Stimulated activated memory B cell treated with anti-CD40 and anti-IgM and Interleukin-4, amounts not matched to agents 10 μg/mL and 1 μg/mL and 100 μg/mL, for 72 hours (primary cell): Measurements from ENCODE around the gene PMAIP1.

Source experiments
- ATAC-seq: fragments of 150-1000 bp; cut with Tn5 transposase; 2 replicates; pipeline ENCODE4 v1.10.0; 2021
- H3K27ac Mint-ChIP-seq: one replicate; pipeline ENCODE4 v1.8.0; 2022; ENCODE audit warnings: mild to moderate bottlenecking, mixed read lengths
- H3K27me3 Mint-ChIP-seq: one replicate; pipeline ENCODE4 v1.8.0; 2022; ENCODE audit warnings: mixed read lengths
- H3K36me3 Mint-ChIP-seq: one replicate; pipeline ENCODE4 v1.8.0; 2022; ENCODE audit warnings: mixed read lengths
- H3K4me1 Mint-ChIP-seq: one replicate; pipeline ENCODE4 v1.8.0; 2022; ENCODE audit warnings: mixed read lengths
- H3K4me3 Mint-ChIP-seq: one replicate; pipeline ENCODE4 v1.8.0; 2022; ENCODE audit warnings: mild to moderate bottlenecking, moderate library complexity, mixed read lengths
- H3K9me3 Mint-ChIP-seq: one replicate; pipeline ENCODE4 v1.8.0; 2022; ENCODE audit warnings: mixed read lengths

Gene PMAIP1

DNA sequence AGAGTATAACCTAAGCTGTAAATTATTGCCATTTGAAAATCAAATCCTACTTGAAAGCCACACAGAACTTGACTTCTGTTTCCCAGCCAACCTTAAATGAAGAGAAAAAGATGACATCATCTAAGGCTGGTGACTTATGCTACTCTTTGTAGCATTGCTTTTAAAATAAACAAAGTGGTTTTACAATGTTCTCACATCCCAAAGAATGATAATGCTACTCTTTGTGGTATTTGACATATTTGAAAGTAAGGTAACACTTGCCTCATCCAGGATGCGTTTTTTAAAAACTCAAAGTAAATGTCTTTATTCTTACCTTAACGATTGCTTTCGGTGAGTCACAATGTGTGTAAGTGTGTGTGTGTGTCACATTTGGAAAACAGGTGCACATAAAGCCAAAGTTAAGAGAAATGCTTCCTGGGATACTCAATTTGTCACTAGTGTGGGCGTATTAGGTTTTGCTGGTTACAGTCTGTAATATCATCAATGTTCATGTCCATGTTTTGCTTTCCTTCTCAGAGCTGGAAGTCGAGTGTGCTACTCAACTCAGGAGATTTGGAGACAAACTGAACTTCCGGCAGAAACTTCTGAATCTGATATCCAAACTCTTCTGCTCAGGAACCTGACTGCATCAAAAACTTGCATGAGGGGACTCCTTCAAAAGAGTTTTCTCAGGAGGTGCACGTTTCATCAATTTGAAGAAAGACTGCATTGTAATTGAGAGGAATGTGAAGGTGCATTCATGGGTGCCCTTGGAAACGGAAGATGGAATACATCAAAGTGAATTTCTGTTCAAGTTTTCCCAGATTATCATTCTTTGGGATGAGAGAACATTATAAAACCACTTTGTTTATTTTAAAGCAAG is 2.6 kb downstream of the PMAIP1 start:
- Mint-ChIP-seq H3K9me3 (no peaks in the 10 kb centered on the region), H3K36me3 (peaks cover 19% of the 10 kb centered on the region), H3K27ac (peak overlapping the region; percentile 89), H3K27me3 (no peaks in the 10 kb centered on the region), H3K4me3 (peak overlapping the region; percentile 75), H3K4me1 (peaks cover 60% of the 10 kb centered on the region)
- ATAC-seq, result no peak

DNA sequence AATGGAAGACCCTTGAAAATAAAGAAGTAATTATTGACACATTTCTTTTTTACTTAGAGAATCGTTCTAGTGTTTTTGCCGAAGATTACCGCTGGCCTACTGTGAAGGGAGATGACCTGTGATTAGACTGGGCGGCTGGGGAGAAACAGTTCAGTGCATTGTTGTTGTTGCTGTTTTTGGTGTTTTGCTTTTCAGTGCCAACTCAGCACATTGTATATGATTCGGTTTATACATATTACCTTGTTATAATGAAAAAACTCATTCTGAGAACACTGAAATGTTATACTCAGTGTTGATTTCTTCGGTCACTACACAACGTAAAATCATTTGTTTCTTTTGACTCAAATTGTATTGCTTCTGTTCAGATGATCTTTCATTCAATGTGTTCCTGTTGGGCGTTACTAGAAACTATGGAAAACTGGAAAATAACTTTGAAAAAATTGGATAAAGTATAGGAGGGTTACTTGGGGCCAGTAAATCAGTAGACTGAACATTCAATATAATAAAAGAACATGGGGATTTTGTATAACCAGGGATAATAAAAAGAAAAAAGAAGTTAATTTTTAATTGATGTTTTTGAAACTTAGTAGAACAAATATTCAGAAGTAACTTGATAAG is 3.3 kb downstream of the PMAIP1 start:
- Mint-ChIP-seq H3K36me3 (peaks cover 19% of the 10 kb centered on the region), H3K9me3 (no peaks in the 10 kb centered on the region), H3K4me1 (peaks cover 67% of the 10 kb centered on the region), H3K27ac (peak overlapping the region; percentile 89), H3K27me3 (no peaks in the 10 kb centered on the region), H3K4me3 (peak overlapping the region; percentile 75)
- ATAC-seq, result no peak

DNA sequence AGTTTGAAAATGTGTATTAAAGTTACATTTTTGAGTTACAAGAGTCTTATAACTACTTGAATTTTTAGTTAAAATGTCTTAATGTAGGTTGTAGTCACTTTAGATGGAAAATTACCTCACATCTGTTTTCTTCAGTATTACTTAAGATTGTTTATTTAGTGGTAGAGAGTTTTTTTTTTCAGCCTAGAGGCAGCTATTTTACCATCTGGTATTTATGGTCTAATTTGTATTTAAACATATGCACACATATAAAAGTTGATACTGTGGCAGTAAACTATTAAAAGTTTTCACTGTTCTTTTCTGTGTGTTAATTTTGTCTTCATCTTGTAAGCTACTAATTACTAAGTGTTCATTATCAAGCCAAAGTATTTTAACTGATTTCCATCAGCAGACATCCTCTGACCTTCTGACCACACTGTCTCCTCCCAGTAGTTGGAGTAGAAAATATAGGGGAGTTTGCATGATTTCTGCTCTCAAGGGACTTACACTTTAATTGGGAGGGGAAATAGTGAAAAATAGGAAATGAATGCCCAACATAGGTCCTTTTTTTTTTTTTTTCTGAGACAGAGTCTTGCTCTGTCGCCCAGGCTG is 4.3 kb downstream of the PMAIP1 start:
- H3K27me3 Mint-ChIP-seq, result no peaks in the 10 kb centered on the region

DNA sequence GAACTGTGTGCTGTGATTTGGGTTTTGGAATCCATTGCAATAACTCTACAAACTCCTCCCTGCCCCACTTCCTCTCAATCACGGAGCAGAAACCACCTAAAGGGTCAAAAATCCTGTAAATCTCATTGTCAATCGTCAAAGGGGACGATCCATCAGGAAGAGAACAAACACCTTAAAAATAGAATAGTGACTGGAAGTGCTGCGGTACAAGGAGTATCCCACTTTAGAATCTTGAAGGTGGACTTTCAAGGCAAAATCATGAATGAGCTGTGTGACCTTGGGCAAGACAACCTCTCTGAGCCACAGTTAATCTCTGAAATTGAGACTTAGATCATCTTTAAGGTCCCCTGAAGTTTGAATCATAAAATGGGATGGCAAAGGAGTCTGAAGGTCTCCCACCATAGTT is 5.9 kb downstream of the PMAIP1 start:
- peaks cover 19% of the 10 kb centered on the region for H3K36me3 Mint-ChIP-seq
- no peak for ATAC-seq
- H3K27ac Mint-ChIP-seq, result peak overlapping the region; percentile 91
- no peaks in the 10 kb centered on the region for H3K27me3 Mint-ChIP-seq
- H3K4me3 Mint-ChIP-seq, result no peak overlapping the region
- H3K9me3 Mint-ChIP-seq, result no peaks in the 10 kb centered on the region
- H3K4me1 Mint-ChIP-seq, result peaks cover 64% of the 10 kb centered on the region

More for the DNA sequence above, 4.3 kb downstream of the PMAIP1 start:
- peak overlapping the region; percentile 67 for H3K4me3 Mint-ChIP-seq
- H3K27ac Mint-ChIP-seq, result peak overlapping the region; percentile 91
- H3K9me3 Mint-ChIP-seq, result no peaks in the 10 kb centered on the region
- H3K36me3 Mint-ChIP-seq, result peaks cover 19% of the 10 kb centered on the region
- no peak for ATAC-seq
- peaks cover 67% of the 10 kb centered on the region for H3K4me1 Mint-ChIP-seq

DNA sequence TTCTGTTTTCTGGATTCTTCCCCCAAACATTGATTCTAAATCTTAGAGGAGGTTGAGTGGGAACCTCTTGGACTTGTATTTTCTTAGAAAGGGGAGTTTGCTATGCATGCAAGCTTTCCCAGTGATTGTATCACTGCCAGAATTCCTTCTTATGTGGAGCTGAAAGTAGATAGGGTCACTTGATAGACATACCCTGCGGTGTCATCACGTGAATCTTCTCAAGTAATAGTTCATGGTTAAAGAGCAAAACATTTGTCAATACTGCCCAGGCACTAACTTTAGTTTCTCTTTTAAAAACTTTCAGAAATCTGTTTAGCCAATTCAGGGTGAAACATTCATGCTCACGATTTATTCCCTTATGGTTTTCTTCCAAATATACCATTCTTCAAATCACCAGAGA is 6.4 kb downstream of the PMAIP1 start:
- Mint-ChIP-seq H3K9me3 (no peaks in the 10 kb centered on the region), H3K4me3 (peak overlapping the region; percentile 3), H3K4me1 (peaks cover 64% of the 10 kb centered on the region), H3K27me3 (no peaks in the 10 kb centered on the region), H3K36me3 (peaks cover 19% of the 10 kb centered on the region), H3K27ac (peak overlapping the region; percentile 91)
- no peak for ATAC-seq

DNA sequence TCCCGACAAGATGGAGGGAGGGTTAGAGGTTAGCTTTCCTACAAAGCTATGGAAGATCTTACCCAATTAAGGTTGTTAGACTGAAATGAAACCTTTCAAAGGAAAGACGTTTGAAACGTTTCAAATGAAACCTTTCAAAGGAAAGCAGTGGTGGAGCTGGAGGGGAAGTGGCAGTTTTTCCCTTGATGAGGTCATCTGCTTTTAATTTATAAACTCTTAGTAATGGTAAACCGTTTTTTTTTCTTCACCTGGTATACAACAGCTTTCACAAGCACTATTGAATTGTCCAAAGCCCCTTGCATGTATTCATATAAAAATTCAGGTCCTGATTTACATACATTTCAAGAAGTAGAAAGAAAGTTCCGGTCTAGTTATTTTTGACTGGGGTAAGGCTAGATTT is 7.4 kb downstream of the PMAIP1 start:
- H3K4me1 Mint-ChIP-seq, result peaks cover 71% of the 10 kb centered on the region
- no peaks in the 10 kb centered on the region for H3K9me3 Mint-ChIP-seq
- ATAC-seq, result no peak
- H3K36me3 Mint-ChIP-seq, result peaks cover 18% of the 10 kb centered on the region
- no peaks in the 10 kb centered on the region for H3K27me3 Mint-ChIP-seq
- peak overlapping the region; percentile 91 for H3K27ac Mint-ChIP-seq
- H3K4me3 Mint-ChIP-seq, result peak overlapping the region; percentile 52

DNA sequence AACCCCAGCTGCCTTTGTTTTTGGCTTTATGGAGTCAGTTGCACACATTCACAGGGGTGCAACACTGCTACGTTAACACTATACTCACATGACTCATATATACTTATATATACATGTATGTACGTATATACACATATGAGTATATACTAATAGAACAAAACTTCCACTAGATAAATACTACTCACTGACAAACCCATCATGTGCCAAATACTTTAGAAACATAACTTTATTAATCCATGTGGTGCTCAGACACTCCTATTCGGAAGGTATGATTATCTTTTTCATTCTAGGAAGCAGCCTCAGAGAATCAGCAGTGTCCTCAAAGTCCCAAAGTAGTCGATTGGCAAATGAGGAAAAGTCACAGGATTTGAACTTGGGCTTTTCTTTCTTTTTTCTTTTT is 7.9 kb downstream of the PMAIP1 start:
- H3K27me3 Mint-ChIP-seq, result no peaks in the 10 kb centered on the region
- H3K9me3 Mint-ChIP-seq, result no peaks in the 10 kb centered on the region
- peak overlapping the region; percentile 52 for H3K4me3 Mint-ChIP-seq
- peak overlapping the region; percentile 91 for H3K27ac Mint-ChIP-seq
- H3K4me1 Mint-ChIP-seq, result peaks cover 67% of the 10 kb centered on the region
- peaks cover 13% of the 10 kb centered on the region for H3K36me3 Mint-ChIP-seq
- ATAC-seq, result no peak

DNA sequence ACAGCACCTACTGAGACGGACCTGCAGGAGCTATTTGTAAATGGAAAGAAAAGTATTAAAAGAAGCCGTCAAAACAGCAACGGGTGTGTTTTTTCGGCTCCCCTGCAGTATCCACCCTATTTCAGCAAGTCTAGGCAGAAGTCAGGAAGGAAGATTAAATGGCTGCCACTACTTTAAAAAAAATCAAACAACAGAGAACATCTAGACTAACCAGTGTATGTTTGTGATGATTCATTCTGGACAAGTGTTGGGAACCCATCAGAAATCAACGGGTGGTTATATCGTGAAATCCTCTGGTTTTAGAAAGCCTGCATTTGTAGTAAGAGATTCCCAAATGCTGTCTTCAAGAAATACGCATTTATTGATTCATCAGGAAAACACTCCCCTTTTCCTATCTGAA is 9.0 kb downstream of the PMAIP1 start:
- ATAC-seq, result no peak
- H3K27ac Mint-ChIP-seq, result peak overlapping the region; percentile 91

DNA sequence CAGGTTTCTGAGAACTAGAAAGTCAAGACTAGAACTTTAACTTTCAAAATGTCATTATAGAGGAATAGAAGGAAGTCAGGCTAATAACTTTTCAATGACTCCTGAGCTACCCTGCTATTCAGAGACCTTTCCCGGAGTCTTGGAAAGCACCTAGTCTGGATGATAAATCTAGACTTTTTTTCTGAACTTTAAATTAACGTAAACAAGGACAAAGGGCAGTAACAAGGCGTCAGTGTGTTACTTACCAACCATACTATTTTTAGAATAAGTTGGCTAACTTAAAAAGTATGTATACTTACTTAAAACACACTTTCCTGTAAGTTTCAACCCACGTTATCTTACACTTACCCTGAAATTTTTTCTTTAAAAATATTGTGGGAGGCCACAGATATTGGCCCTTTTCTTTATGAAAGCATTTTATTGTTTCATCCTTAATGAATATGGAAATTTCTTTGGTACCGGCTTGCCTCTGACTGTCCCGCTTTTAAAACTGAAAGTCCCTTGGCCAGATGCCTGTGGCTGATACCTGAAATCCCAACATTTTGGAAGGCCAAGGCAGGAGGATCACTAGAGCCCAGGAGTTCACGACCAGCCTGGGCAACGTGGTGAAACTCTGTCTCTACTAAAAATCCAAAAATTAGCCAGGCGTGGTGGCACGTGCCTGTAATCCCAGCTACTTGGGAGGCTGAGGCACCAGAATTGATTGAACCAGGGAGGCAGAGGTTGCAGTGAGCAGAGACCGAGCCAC is 9.7 kb downstream of the PMAIP1 start:
- Mint-ChIP-seq H3K36me3 (peaks cover 6% of the 10 kb centered on the region), H3K27me3 (no peaks in the 10 kb centered on the region), H3K4me1 (peaks cover 53% of the 10 kb centered on the region), H3K27ac (no peak overlapping the region), H3K4me3 (no peak overlapping the region), H3K9me3 (no peaks in the 10 kb centered on the region)
- ATAC-seq, result no peak

More for the DNA sequence above, 9.0 kb downstream of the PMAIP1 start:
- Mint-ChIP-seq H3K36me3 (peaks cover 6% of the 10 kb centered on the region), H3K4me1 (peaks cover 59% of the 10 kb centered on the region), H3K27me3 (no peaks in the 10 kb centered on the region), H3K9me3 (no peaks in the 10 kb centered on the region), H3K4me3 (no peak overlapping the region)

DNA sequence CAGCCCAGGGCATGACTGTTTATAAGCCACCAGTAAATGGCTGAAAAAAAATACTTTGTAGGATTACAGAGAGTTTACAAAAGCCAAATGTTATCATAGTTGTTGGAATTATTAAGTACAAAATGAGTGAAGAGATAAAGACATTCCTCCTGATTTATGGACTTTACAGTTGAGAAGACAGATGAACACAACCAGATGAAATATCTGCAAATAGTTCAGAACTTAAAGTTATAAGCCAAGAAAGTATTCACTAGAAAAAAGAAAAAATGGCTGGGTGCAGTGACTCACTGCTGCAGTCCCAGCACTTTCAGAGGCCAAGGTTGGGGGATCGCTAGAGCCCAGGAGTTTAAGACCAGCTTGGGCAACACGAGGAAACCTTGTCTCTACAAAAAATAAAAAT is 11.2 kb downstream of the PMAIP1 start:
- ATAC-seq, result no peak
- no peaks in the 10 kb centered on the region for H3K36me3 Mint-ChIP-seq
- no peaks in the 10 kb centered on the region for H3K27me3 Mint-ChIP-seq
- peaks cover 38% of the 10 kb centered on the region for H3K4me1 Mint-ChIP-seq
- H3K9me3 Mint-ChIP-seq, result no peaks in the 10 kb centered on the region
- H3K27ac Mint-ChIP-seq, result peak overlapping the region; percentile 11
- H3K4me3 Mint-ChIP-seq, result no peak overlapping the region

DNA sequence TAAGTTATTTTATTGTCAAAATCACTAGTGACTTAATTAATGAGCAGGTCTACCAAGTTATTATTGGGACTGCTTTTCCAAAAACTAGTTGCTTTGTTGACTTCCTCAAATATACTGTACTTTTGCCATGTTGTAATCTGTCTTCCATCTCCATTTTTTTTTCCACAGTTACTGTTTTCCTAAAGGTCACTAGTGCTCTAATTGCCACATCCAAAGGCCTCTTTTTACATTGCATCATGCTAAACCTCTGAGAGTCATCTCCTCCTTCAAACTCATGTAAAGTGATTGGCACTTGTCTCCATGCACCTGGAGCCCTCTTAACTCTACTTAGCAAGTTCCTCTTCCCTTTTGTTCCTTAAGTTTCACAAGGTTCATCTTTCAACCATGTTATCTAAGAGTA is 11.8 kb downstream of the PMAIP1 start:
- Mint-ChIP-seq H3K27ac (peak overlapping the region; percentile 20), H3K9me3 (no peaks in the 10 kb centered on the region), H3K36me3 (no peaks in the 10 kb centered on the region), H3K27me3 (no peaks in the 10 kb centered on the region), H3K4me1 (peaks cover 32% of the 10 kb centered on the region), H3K4me3 (no peak overlapping the region)
- ATAC-seq, result no peak

DNA sequence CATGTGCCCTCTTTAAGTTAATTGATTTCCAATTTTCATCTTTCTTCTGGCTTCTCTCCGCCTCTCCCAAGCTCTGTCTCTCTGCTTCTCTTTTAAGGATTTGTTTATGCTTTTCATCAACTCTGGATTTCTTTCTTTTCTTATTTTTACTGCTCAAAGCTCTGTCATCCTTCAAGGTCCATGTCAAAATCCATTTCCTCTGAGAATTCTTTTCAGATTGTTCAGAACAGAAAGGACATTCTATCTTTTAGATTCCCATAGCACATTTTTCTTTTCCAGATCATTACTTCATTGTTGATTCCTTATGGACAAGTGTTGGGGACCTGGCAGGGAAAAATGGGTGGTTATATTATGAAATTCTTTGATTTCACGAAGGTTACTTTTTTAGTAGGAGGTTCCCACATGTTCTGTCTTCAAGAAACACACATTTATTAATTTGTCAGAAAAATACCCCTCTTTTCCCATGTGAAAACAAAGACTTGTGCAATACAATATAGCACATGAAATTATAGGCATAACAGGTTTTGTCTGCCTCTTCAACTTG is 12.3 kb downstream of the PMAIP1 start:
- H3K27ac Mint-ChIP-seq, result peak overlapping the region; percentile 20
- no peak for ATAC-seq
- H3K9me3 Mint-ChIP-seq, result no peaks in the 10 kb centered on the region
- no peaks in the 10 kb centered on the region for H3K27me3 Mint-ChIP-seq
- no peaks in the 10 kb centered on the region for H3K36me3 Mint-ChIP-seq
- peaks cover 28% of the 10 kb centered on the region for H3K4me1 Mint-ChIP-seq
- H3K4me3 Mint-ChIP-seq, result no peak overlapping the region

DNA sequence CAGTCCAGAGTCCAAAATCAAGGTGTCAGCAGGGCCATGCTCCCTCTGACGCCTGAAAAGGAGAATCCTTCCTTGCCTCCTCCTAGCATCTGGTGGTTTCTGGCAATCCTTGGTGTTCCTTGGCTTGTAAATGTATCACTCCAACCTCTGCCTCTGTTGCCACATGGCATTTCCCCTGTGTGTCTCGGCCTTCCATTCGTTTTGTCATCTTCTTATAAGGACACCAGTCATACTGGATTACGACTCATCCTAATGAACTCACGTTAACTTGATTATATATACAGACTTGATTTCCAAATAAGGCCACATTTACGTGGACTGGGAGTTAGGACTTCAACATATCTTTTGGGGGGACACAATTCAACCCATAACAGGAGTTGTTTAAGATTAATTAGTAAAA is 15.8 kb downstream of the PMAIP1 start:
- ATAC-seq, result no peak
- Mint-ChIP-seq H3K27me3 (no peaks in the 10 kb centered on the region), H3K9me3 (no peaks in the 10 kb centered on the region), H3K36me3 (no peaks in the 10 kb centered on the region), H3K4me1 (peaks cover 40% of the 10 kb centered on the region), H3K4me3 (no peak overlapping the region), H3K27ac (no peak overlapping the region)

DNA sequence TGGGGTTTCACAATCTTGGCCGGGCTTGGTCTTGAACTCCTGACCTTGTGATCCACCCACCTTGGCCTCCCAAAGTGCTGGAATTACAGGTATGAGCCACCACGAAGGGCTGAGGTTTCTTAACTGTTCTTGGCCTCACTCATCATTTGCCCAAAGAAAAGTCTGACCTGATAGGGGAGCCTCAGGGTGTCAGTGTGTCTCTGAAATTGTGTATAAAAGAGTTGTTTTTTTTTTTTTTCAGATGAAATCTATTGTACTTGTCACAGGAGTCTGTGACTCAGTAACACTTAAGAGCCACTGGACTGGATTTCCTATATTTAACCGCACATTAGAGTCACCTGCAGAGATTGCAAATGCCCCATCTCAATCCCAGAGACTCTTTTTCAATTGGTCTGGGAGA is 16.9 kb downstream of the PMAIP1 start:
- Mint-ChIP-seq H3K36me3 (no peaks in the 10 kb centered on the region), H3K27me3 (no peaks in the 10 kb centered on the region), H3K9me3 (no peaks in the 10 kb centered on the region), H3K4me3 (no peak overlapping the region), H3K27ac (no peak overlapping the region), H3K4me1 (peaks cover 42% of the 10 kb centered on the region)
- no peak for ATAC-seq

DNA sequence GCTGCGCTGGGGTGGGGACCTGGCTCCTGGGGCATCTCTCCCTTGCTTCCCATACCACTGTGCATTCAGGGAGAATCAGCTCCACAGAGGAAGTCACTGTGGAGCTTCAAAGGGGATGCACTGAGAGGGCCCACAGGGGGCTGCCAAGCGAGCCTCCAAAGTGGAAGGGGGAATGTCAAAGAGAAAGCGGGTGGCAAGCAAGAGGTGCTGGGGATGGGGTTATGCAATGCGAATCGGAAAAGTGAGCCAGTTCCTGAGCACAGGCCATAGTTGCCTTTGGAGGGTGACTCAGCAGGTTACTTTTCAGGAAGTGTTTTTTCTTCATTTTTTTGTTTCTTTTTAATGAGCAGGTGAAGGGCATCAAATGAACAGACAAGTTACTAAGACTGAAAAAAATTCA is 17.6 kb downstream of the PMAIP1 start:
- Mint-ChIP-seq H3K9me3 (no peaks in the 10 kb centered on the region), H3K36me3 (no peaks in the 10 kb centered on the region), H3K27ac (peak overlapping the region; percentile 87), H3K4me3 (peak overlapping the region; percentile 42), H3K4me1 (peaks cover 41% of the 10 kb centered on the region), H3K27me3 (no peaks in the 10 kb centered on the region)
- no peak for ATAC-seq
